Muscle layer of duodenum (tissue), 2 donors: ENCODE data around the gene TMEFF1.

Experiments
- H3K27ac ChIP-seq: one replicate; pipeline ENCODE4 v1.7.0; 2013; ENCODE audit warnings: mild to moderate bottlenecking, low read length
- H3K27me3 ChIP-seq: one replicate; pipeline ENCODE4 v1.7.0; 2013; ENCODE audit warnings: low read depth, mild to moderate bottlenecking, control low read depth, low read length
- H3K36me3 ChIP-seq, 2 donors: one replicate each; pipeline ENCODE4 v1.7.0; 2013; ENCODE audit warnings: low read length in 2 of 2, control low read depth in 1 of 2, mild to moderate bottlenecking in 1 of 2; ENCODE audit not compliant: insufficient read depth in 2 of 2, control insufficient read depth in 1 of 2
- H3K4me1 ChIP-seq, 2 donors: one replicate each; pipeline ENCODE4 v1.7.0; 2013; ENCODE audit warnings: low read length in 2 of 2, mild to moderate bottlenecking in 2 of 2, control low read depth in 1 of 2, moderate library complexity in 1 of 2; ENCODE audit not compliant: insufficient read depth in 2 of 2, control insufficient read depth in 1 of 2
- H3K4me3 ChIP-seq, 2 donors: one replicate each; pipeline ENCODE4 v1.7.0; 2013; ENCODE audit warnings: low read length in 2 of 2, low read depth in 1 of 2, mild to moderate bottlenecking in 1 of 2
- H3K9me3 ChIP-seq, 2 donors: one replicate each; pipeline ENCODE4 v1.7.0; 2013; ENCODE audit warnings: low read length in 2 of 2, control low read depth in 1 of 2, mild to moderate bottlenecking in 1 of 2; ENCODE audit not compliant: control insufficient read depth in 1 of 2
- donor health status: healthy.

The TMEFF1 gene

GRCh38 chr9:100474082-100474923 is 1.4 kb downstream of the TMEFF1 start:
- peak overlapping the region in 1 of 2 donors; percentile 81 for H3K4me3 ChIP-seq
- no peak overlapping the region for H3K27ac ChIP-seq
- peaks cover 0 to 5% of the 10 kb centered on the region in 2 donors for H3K4me1 ChIP-seq
- no peaks in the 10 kb centered on the region for H3K36me3 ChIP-seq
- no peaks in the 10 kb centered on the region for H3K27me3 ChIP-seq
- no peaks in the 10 kb centered on the region for H3K9me3 ChIP-seq

DNA sequence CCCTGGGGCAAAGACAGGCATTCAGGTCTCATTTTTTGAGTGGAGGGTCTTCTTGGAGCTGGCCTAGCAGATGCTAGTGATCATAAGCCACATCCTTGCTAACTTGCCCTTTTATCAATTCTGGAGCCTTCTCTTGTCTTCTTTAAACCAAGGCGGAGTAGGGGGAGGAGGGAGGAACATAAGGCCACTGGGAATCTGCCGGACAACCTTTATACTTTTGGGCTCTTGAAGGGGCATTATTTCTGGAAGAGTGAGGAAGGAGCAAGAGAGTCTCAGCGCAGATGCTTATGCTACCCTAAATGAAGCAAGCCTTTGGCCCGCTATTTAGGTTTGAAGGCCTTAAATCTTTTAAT is 2.0 kb downstream of the TMEFF1 start:
- Histone ChIP-seq H3K4me1 (peaks cover 0 to 5% of the 10 kb centered on the region in 2 donors), H3K9me3 (peaks cover 0 to 5% of the 10 kb centered on the region in 2 donors), H3K27me3 (no peaks in the 10 kb centered on the region), H3K36me3 (no peaks in the 10 kb centered on the region), H3K4me3 (no peak overlapping the region), H3K27ac (no peak overlapping the region)

GRCh38 chr9:100477241-100477640 is 4.3 kb downstream of the TMEFF1 start:
- H3K4me1 ChIP-seq = peaks cover 0 to 5% of the 10 kb centered on the region in 2 donors
- no peaks in the 10 kb centered on the region for H3K27me3 ChIP-seq
- H3K27ac ChIP-seq = no peak overlapping the region
- peaks cover 0 to 6% of the 10 kb centered on the region in 2 donors for H3K9me3 ChIP-seq
- no peaks in the 10 kb centered on the region for H3K36me3 ChIP-seq
- no peak overlapping the region for H3K4me3 ChIP-seq

GRCh38 chr9:100478192-100478591 is 5.2 kb downstream of the TMEFF1 start:
- H3K36me3 ChIP-seq = no peaks in the 10 kb centered on the region
- H3K9me3 ChIP-seq = peaks cover 0 to 6% of the 10 kb centered on the region in 2 donors
- H3K4me1 ChIP-seq = peaks cover 0 to 5% of the 10 kb centered on the region in 2 donors
- H3K27me3 ChIP-seq = no peaks in the 10 kb centered on the region
- H3K27ac ChIP-seq = no peak overlapping the region
- no peak overlapping the region for H3K4me3 ChIP-seq

- H3K9me3 ChIP-seq = peaks cover 0 to 6% of the 10 kb centered on the region in 2 donors
- H3K4me3 ChIP-seq = no peak overlapping the region
- H3K27me3 ChIP-seq = no peaks in the 10 kb centered on the region
- no peaks in the 10 kb centered on the region for H3K36me3 ChIP-seq
- no peaks in the 10 kb centered on the region for H3K4me1 ChIP-seq
- no peak overlapping the region for H3K27ac ChIP-seq
Observed at GRCh38 chr9:100479820-100480219, 6.9 kb downstream of the TMEFF1 start.

- Histone ChIP-seq H3K27me3 (no peaks in the 10 kb centered on the region), H3K9me3 (no peaks in the 10 kb centered on the region), H3K4me3 (no peak overlapping the region), H3K27ac (no peak overlapping the region), H3K36me3 (no peaks in the 10 kb centered on the region), H3K4me1 (no peaks in the 10 kb centered on the region)
Observed at GRCh38 chr9:100485196-100485595, 12.2 kb downstream of the TMEFF1 start.

DNA sequence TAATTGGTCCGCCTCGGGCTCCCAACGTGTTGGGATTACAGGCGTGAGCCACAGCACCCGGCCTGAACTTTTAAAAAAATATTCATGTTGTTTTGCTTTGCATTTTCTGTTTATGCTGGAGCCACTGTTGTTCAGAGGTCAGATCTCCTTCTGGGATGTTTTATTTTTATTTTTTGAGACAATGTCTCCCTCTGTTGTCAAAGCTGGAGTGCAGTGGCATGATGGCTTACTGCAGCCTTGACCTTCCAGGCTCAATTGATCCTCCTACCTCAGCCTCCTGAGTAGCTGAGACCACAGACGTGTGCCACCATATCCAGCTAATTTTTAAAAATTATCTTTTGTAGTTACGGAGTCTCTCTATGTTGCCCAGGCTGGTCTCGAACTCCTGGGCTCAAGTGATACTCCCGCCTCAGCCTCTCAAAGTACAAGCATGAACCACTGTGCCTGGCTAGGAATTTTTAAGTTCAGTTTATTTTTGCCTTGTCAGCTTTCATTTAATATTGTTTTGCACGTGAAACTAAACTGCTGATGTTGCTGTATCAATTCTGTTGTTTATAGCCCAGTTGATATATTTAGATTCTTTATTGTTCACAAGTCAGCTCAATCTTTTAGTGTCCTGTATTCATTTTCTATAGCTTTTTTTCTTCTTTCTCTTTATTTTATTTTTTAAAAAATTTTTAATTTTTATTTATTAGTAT is 13.7 kb downstream of the TMEFF1 start:
- H3K4me3 ChIP-seq = no peak overlapping the region
- H3K9me3 ChIP-seq = no peaks in the 10 kb centered on the region
- H3K27ac ChIP-seq = no peak overlapping the region

GRCh38 chr9:100488177-100488576 is 15.2 kb downstream of the TMEFF1 start:
- no peak overlapping the region for H3K27ac ChIP-seq
- no peaks in the 10 kb centered on the region for H3K9me3 ChIP-seq
- no peaks in the 10 kb centered on the region for H3K36me3 ChIP-seq
- no peaks in the 10 kb centered on the region for H3K27me3 ChIP-seq
- no peak overlapping the region for H3K4me3 ChIP-seq
- H3K4me1 ChIP-seq = no peaks in the 10 kb centered on the region

More for the DNA sequence above, 13.7 kb downstream of the TMEFF1 start:
- Histone ChIP-seq H3K4me1 (no peaks in the 10 kb centered on the region), H3K36me3 (no peaks in the 10 kb centered on the region), H3K27me3 (no peaks in the 10 kb centered on the region)

DNA sequence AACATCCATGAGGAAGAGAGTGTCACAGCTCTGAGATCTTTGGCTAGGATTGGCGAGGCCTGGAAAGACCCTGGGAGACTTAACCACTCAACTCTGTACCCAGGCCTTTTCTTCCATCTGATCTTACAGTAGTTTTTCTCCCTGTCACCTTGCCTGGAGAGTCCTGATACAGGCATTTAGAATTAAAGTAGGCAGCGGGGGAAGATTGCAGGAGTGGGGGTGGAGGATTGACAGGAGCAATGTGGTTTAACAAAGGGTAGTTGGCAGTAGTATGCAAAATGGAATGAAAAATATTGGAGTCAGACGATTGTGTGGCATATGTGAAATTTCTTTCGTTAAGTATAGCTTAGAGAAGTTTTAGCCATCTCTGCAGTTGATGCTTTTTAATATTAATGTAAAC is 16.9 kb downstream of the TMEFF1 start:
- no peaks in the 10 kb centered on the region for H3K36me3 ChIP-seq
- no peaks in the 10 kb centered on the region for H3K27me3 ChIP-seq
- H3K4me1 ChIP-seq = no peaks in the 10 kb centered on the region
- no peak overlapping the region for H3K4me3 ChIP-seq
- H3K9me3 ChIP-seq = no peaks in the 10 kb centered on the region
- H3K27ac ChIP-seq = no peak overlapping the region

GRCh38 chr9:100492952-100493351 is 20.0 kb downstream of the TMEFF1 start:
- Histone ChIP-seq H3K36me3 (no peaks in the 10 kb centered on the region), H3K9me3 (no peaks in the 10 kb centered on the region), H3K27ac (no peak overlapping the region)

GRCh38 chr9:100498592-100498991 is 25.6 kb downstream of the TMEFF1 start:
- H3K36me3 ChIP-seq = no peaks in the 10 kb centered on the region
- H3K9me3 ChIP-seq = no peaks in the 10 kb centered on the region
- no peak overlapping the region for H3K27ac ChIP-seq
- H3K27me3 ChIP-seq = no peaks in the 10 kb centered on the region
- H3K4me3 ChIP-seq = no peak overlapping the region
- H3K4me1 ChIP-seq = no peaks in the 10 kb centered on the region

More at GRCh38 chr9:100492952-100493351, 20.0 kb downstream of the TMEFF1 start:
- no peaks in the 10 kb centered on the region for H3K27me3 ChIP-seq
- no peak overlapping the region for H3K4me3 ChIP-seq
- no peaks in the 10 kb centered on the region for H3K4me1 ChIP-seq
